ENCODE measurements around the gene CSK.

DNA sequence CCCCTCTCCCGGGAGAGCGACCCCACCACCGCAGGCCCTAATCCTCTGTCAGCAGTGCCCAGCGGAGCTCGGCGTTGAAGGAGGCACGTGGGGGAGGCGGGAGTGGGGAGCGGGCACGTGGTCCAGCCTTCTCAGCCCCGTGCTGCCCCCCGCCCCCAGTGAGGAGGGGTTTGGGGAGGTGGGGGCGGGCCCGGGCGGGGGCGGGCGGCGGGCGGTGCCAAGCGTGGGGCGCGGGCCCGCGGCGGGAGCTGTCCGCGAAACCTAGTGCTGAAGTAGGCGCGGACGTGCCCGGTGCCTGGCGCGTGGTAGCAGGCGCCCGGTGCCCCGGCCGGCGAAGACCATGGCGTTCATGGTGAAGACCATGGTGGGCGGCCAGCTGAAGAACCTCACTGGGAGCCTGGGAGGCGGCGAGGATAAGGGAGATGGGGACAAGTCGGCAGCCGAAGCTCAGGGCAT, 44.5 kb downstream of the CSK start, which contains the start of gene CPLX3:
- TF ChIP-seq, protein P1, sequence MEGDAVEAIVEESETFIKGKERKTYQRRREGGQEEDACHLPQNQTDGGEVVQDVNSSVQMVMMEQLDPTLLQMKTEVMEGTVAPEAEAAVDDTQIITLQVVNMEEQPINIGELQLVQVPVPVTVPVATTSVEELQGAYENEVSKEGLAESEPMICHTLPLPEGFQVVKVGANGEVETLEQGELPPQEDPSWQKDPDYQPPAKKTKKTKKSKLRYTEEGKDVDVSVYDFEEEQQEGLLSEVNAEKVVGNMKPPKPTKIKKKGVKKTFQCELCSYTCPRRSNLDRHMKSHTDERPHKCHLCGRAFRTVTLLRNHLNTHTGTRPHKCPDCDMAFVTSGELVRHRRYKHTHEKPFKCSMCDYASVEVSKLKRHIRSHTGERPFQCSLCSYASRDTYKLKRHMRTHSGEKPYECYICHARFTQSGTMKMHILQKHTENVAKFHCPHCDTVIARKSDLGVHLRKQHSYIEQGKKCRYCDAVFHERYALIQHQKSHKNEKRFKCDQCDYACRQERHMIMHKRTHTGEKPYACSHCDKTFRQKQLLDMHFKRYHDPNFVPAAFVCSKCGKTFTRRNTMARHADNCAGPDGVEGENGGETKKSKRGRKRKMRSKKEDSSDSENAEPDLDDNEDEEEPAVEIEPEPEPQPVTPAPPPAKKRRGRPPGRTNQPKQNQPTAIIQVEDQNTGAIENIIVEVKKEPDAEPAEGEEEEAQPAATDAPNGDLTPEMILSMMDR (conservative IDR thresholded peaks at IDR 0.05 in 1 of 2, IDR thresholded peaks at IDR 0.05 in 1 of 2; ENCODE audit: extremely low read depth in 1 of 2, insufficient read depth in 1 of 2, low read depth in 1 of 2, low read length in 2 of 2): no peak
- TF ChIP-seq EZH2 (IDR thresholded peaks at IDR 0.05; ENCODE audit: borderline replicate concordance, low read length): no peak

Data from mammary epithelial cell (primary cell).